Astrocyte of the spinal cord (primary cell): Measurements from ENCODE around the gene SEMA7A.
"Not testable (repeated sequence)": the region's sequence is repeated elsewhere in the genome, so short reads cannot be mapped to it uniquely, and the experiment has no call there.

Experiments used
- DNase-seq: peaks from one replicate; pipeline ENCODE4 v3.0.0; 2011; ENCODE audit warnings: low read depth, low spot score
- H3K4me3 ChIP-seq: 2 replicates; pipeline ENCODE4 v1.5.1; 2011; ENCODE audit warnings: low read depth, mild to moderate bottlenecking, low read length, moderate library complexity
- CTCF ChIP-seq: IDR thresholded peaks from 2 replicates; pipeline ENCODE4 v1.5.1; 2012; ENCODE audit warnings: low read depth, mild to moderate bottlenecking, low read length, inconsistent platforms
- in situ Hi-C: cut with HindIII; loops from 2 replicates; pipeline ENCODE4 v1.10.0; 2017; ENCODE audit warnings: low sequenced_read_pairs

Gene SEMA7A

DNA sequence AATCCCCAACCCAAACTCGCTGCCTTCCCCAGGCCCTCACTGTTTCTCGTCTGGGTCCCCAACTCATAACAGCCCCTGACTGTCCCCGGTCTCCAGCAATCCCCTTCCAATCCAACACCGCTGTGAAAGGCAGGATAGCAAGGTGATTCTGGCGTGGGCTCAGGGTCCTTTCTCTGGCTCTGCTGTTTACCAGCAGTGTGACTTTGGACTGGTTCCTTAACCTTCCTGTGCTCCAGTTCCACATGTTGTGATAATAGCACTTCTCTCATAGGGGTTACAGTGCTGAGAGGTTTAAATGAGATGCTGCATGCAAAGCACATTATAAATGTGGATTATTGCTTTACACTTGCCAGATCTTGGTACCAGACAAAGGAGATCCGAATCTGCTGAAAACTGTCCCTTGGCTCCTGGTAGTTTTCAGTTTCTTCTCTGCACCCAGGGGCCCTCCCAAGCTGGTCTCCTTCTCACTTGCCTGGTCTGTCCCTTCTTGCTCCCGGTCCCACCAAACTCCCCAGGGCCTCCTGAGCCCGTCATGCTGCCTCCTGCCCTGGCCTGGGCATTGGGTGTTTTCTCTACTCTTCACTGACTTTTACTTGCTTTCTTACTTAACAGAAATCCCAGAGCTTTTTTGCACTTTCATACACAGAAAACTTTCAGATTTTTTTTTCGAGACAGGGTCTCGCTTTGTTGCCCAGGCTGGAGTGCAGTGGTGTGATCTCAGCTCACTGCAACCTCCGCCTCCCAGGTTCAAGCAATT lies 39.5 kb downstream of the SEMA7A start:
- no peak for TF ChIP-seq CTCF
- H3K4me3 ChIP-seq, result no peak overlapping the region
- no peak for DNase-seq
- in situ Hi-C loops, result no loop called here

- in situ Hi-C loops, result no loop called here
- DNase-seq, result no peak
- H3K4me3 ChIP-seq, result no peak overlapping the region
- TF ChIP-seq CTCF, result no peak
Observed at GRCh38 chr15:74393423-74393822, 40.3 kb downstream of the SEMA7A start.

DNA sequence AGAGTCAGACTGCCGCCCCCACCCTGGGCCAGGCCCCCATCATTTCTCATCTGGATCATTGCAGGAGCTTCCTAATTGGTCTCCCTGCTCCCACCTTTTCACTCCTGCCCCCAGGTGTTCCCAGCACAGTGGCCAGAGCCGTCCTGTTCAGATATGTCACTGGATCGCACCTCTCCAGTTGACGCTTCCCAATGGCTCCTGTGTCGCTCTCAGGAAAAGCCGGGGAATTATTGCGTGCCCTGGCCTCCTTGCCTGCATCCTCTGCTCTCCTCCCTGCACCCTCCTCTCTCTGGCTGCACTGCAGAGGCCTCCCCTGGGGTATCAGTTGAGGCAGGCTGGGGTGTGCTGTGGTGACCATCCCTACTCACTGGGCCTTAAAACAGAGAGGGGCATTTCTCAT lies 40.9 kb downstream of the SEMA7A start:
- no peak for DNase-seq
- TF ChIP-seq CTCF, result no peak
- in situ Hi-C loops, result no loop called here
- H3K4me3 ChIP-seq, result no peak overlapping the region

DNA sequence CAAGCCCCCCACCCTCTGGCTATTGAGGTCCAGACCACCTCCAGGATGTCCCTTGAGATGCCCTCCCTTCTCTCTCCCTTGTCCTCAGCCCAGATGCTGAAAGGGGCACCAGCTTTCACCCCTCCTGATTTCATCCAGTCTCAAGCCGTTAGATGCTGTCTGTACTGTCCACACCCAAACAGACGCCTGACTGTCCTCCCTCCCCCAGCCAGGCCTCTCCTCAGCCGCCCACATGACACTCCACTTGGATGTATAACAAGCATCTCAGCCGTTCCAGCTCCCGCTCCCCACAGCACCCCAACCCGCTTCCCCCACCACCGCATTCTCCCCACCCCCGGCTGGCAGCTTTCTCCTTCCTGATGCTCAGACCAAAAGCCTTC lies 41.3 kb downstream of the SEMA7A start:
- H3K4me3 ChIP-seq, result no peak overlapping the region
- no peak for TF ChIP-seq CTCF
- DNase-seq, result no peak
- in situ Hi-C loops, result no loop called here

GRCh38 chr15:74391582-74392450 lies 41.9 kb downstream of the SEMA7A start:
- no peak overlapping the region for H3K4me3 ChIP-seq
- TF ChIP-seq CTCF, result no peak
- in situ Hi-C loops, result no loop called here
- no peak for DNase-seq

DNA sequence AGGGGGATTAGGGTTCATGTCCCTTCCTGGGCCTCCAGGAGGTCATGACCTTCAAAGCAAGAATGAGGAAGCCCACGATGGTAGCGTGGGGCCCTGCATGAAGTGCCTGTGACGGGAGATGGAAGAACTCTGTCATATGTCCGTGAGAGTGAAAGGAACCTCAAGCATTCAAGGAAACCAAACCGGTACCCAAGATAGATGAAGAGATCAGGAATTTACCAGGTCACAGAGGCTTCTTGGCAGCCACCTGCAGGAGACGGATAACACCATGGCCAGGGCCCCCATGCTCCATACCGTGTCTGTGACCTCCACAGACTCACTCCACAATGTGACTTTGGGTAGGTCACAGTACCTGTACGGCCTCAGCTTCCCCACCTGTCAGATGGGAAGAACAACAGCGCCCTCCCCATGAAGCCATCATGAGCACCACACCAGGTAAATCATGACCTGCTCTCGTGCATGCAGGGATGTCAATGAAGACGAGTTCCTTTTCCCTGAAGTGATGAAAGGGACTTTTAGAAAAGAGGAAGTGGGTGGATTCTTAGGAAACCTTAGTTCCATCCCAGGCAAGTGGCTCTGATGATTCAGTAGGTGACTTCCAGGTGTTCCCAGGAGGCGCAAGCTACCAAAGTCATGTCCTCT lies 43.0 kb downstream of the SEMA7A start:
- H3K4me3 ChIP-seq, result no peak overlapping the region
- in situ Hi-C loops, result no loop called here
- no peak for DNase-seq
- TF ChIP-seq CTCF, result no peak

DNA sequence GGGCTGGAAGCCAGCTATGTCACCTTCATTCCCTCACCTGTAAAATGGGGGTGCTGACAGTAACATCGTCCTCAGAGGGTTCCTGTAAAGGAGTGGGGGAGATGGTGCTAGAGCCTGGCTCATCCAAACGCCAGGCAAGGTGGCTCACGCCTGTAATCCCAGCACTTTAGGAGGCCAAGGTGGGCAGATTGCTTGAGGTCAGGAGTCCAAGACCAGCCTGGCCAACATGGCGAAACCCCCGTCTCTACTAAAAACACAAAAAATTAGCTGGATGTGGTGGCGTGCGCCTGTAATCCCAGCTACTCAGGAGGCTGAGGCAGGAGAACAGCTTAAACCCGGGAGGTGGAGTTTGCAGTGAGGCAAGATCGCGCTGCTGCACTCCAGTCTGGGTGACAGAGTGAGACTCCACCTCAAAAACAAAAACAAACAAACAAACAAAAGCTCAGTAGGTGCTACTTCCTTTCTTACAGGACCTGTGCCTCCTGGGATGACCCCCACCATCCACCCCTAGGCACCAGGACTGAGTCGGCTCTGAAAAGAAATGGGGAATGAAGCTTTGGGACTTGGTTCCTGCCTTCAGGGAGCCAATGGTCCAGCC lies 43.6 kb downstream of the SEMA7A start:
- in situ Hi-C loops, DNase-seq, H3K4me3 ChIP-seq: not testable (repeated sequence)
